ENCODE measurements around the gene BRINP2.

BRINP2 gene

DNA sequence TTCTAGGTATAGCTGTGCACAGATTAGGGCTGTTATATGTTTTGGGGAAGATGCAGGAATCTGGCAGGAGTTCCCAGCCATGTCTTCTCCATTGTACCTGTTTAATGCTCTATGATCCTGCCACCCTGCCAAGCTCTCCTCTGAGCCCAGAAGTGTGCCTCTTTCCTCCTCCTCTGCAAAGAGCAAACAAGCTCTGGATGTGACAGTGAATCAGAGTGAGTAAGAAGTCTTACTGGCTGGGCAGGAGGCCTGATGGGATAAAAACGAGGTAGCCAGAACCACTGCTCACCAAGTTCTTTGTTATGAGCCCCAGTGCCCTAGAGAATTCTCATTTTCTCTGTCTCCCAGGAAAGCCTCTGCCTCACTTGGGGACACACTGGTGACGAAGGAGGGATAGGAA is 69.0 kb downstream of the BRINP2 start:
- DNase-seq (ENCODE audit: low spot score), result no peak
- TF ChIP-seq, protein P1, sequence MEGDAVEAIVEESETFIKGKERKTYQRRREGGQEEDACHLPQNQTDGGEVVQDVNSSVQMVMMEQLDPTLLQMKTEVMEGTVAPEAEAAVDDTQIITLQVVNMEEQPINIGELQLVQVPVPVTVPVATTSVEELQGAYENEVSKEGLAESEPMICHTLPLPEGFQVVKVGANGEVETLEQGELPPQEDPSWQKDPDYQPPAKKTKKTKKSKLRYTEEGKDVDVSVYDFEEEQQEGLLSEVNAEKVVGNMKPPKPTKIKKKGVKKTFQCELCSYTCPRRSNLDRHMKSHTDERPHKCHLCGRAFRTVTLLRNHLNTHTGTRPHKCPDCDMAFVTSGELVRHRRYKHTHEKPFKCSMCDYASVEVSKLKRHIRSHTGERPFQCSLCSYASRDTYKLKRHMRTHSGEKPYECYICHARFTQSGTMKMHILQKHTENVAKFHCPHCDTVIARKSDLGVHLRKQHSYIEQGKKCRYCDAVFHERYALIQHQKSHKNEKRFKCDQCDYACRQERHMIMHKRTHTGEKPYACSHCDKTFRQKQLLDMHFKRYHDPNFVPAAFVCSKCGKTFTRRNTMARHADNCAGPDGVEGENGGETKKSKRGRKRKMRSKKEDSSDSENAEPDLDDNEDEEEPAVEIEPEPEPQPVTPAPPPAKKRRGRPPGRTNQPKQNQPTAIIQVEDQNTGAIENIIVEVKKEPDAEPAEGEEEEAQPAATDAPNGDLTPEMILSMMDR (IDR thresholded peaks at IDR 0.05; ENCODE audit: extremely low read depth, missing control alignments), result no peak

DNA sequence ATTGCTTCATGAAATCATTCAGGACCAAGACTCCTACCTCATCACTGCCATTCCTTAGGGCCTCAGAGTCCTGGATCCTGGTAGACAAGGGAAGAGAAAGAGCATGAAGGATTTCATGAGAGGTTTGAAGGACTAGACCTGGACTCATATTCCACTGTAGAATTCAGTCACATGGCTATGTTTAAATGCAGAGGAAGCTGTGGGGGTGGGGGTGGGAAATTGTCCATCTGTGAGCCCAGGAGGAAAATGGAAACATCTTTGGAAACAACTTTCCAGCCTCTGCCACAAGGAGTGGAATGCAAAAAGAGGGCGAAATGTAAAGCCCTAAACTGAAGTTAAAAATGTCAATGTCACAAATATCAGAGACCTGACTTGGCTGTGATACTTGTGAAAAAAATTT is 73.0 kb downstream of the BRINP2 start:
- DNase-seq (ENCODE audit: low spot score), result no peak
- TF ChIP-seq, protein P1 (IDR thresholded peaks at IDR 0.05; ENCODE audit: extremely low read depth, missing control alignments), result no peak

DNA sequence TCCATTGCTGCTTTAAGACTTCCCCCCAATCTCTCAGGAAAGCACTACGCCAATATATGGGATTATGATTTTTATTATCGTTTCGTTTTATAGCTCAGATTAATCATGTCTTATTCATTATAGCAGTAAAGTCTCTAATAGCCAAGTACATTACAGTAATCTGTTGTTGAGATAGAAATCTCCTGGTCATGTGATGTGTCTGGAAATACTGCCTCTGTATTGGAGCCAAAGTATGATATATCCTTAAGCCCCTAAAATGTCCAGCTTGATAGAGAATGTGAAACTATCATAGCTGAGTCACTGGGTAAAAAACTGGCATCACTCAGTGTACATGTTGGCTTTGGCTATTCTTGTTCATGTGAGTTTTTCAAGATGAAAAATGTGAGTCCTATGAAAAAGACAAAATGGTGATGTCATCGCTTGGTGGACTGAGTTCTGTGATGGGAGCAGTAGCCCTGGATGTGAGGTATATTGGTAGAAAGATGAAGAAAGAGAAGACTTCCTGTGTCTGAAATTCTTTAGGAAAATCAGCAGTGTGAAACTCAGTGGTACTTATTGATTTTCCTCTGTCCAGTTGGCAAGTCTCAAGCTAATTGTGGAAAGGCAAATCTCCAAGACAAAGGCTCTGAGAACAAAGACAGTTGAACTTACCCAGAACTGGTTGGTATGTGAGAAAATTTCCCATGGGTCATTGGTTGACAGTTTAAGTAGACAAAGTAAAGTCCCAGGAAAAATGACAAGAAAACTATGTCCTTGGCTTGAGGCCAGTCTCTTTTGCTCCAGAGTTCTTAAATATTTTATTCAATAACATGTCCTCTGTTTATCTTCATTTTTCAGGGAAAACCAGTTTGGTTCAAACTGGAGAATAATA is 76.2 kb downstream of the BRINP2 start:
- TF ChIP-seq, protein P1 (IDR thresholded peaks at IDR 0.05; ENCODE audit: extremely low read depth, missing control alignments), result no peak
- DNase-seq (ENCODE audit: low spot score), result no peak

DNA sequence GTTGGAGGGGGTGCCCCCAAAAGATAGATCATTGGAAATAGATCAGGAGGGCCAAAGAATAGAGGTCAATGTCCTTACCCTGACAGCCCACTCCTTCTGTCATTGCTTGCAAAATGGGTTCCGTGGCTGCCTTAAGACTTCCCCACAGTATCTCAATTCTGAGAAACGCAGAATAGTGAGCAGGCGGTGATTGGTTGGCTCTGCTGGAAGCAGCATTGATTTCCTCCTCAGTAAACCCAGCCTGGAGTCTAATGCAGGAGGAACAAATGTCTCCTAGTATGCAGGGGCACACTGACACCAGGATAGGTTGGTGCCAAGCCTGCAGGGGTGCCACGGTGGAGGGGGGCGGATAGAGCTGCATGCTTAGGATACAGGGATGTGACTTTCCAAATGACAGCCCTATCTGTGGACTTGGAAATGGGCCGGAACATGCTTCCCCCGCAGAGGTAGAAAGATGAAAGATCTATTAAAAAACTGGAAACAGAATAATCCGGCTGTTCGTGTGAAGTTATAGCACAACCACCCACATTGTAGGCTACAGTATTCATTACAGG is 76.9 kb downstream of the BRINP2 start:
- TF ChIP-seq, protein P1 (IDR thresholded peaks at IDR 0.05; ENCODE audit: extremely low read depth, missing control alignments), result no peak
- no peak for DNase-seq (ENCODE audit: low spot score)

DNA sequence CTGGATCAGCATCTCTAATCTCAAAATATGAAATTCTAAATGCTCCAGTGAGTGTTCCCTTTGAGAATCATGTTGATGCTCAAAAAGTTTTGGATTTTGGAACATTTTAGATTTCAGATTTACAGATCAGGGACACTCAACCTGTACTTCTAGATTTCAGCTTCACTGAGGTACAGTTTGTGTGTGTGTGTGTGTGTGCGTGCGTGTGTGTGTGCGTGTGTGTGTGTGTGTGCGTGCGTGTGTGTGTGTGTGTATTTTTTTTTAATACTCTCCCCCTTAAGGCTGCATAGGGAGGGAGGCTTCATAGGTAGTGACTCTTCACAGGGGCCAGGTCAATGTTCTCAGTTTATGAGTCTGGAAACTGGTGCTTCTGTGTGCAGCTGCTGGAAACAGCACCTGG is 77.5 kb downstream of the BRINP2 start:
- TF ChIP-seq, protein P1 (IDR thresholded peaks at IDR 0.05; ENCODE audit: extremely low read depth, missing control alignments), result no peak
- DNase-seq (ENCODE audit: low spot score), result no peak

DNA sequence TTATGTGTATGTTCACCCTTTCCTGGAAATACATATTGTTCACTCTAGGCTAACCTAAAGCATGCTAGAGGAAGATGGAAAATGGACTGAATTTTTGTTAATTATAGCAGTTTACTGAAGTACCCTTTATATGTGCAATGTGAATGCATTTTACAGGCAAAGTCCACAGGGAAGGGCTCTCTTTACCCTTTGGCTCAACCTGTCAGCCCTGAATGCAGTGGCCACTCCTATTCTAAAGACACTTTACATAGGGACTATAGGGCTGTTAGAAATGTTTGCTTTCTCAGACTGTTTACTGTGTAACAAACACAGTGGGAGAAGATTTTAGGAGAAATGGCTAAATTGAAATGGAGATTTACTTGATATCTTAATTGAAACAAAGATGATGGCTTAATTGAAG is 78.5 kb downstream of the BRINP2 start:
- DNase-seq (ENCODE audit: low spot score), result no peak
- TF ChIP-seq, protein P1 (IDR thresholded peaks at IDR 0.05; ENCODE audit: extremely low read depth, missing control alignments), result no peak

DNA sequence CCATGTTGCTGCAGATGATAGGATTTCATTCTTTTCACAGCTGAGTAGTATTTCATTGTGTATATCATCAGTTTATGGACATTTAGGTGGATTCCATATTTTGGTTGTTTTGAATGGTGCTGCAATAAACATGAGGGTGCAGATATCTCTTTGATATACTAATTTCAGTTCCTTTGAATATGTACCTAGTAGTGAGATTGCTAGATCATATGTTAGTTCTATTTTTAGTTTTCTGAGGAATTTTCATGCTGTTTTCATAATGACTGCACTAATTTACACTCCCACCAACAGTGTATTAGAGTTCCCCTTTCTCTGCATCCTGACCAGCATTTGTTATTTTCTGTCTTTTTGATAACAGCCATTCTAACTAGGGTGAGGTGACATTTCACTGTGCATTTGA is 82.1 kb downstream of the BRINP2 start:
- no peak for DNase-seq (ENCODE audit: low spot score)
- TF ChIP-seq, protein P1 (IDR thresholded peaks at IDR 0.05; ENCODE audit: extremely low read depth, missing control alignments), result no peak

Data from GM20000 (cell line).